Skeletal muscle satellite cell (primary cell): ENCODE measurements around the gene PLEKHN1.
"Not testable (repeated sequence)": the region's sequence is repeated elsewhere in the genome, so short reads cannot be mapped to it uniquely, and the experiment has no call there.

ENCODE experiments used
- H3K27me3 ChIP-seq: 2 replicates; pipeline ENCODE4 v1.7.0; 2013; ENCODE audit warnings: low read length; ENCODE audit not compliant: control insufficient read depth, insufficient read depth
- H3K36me3 ChIP-seq: 2 replicates; pipeline ENCODE4 v1.7.0; 2013; ENCODE audit warnings: mild to moderate bottlenecking, control low read depth, low read length; ENCODE audit not compliant: insufficient read depth
- H3K4me1 ChIP-seq: 2 replicates; pipeline ENCODE4 v1.7.0; 2013; ENCODE audit warnings: low read length; ENCODE audit not compliant: control insufficient read depth, insufficient read depth
- H3K4me2 ChIP-seq: 2 replicates; pipeline ENCODE4 v1.7.0; 2013; ENCODE audit warnings: mild to moderate bottlenecking, low read length
- H3K4me3 ChIP-seq: 2 replicates; pipeline ENCODE4 v1.7.0; 2013; ENCODE audit warnings: low read length
- H3K9ac ChIP-seq: 2 replicates; pipeline ENCODE4 v1.7.0; 2013; ENCODE audit warnings: mild to moderate bottlenecking, low read depth, low read length, moderate library complexity
- H3K9me3 ChIP-seq: replicated peaks from 2 replicates; pipeline ENCODE4 v1.7.0; 2013; ENCODE audit warnings: mild to moderate bottlenecking, control low read depth, low read length

PLEKHN1 gene

DNA sequence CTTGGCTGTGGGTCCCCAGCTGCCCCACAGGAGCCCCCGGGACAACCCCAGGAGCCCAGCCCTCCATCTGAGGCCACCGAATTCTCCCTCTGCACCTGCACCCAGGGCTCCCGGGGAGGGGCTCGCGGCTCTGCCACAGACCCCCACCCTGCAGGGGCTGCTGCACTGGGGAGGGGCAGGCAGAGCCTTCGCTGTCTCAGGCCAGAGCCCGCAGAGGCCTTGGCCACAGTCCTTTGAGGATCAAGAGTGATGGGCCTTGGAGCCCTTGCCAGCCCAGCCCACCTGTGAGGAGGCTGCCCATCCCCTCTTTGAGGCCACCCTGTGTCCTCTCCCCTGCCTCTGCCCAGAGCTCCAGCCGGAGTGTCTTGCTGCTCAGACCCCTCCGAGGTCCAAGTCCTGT lies 9.1 kb downstream of the PLEKHN1 start:
- no peak overlapping the region for H3K4me2 ChIP-seq
- H3K4me3 ChIP-seq, result no peak overlapping the region
- peaks cover 31% of the 10 kb centered on the region for H3K27me3 ChIP-seq
- peaks cover 7% of the 10 kb centered on the region for H3K4me1 ChIP-seq
- H3K36me3 ChIP-seq, result no peaks in the 10 kb centered on the region
- no peak overlapping the region for H3K9ac ChIP-seq
- H3K9me3 ChIP-seq, result no peaks in the 10 kb centered on the region

- Histone ChIP-seq H3K27me3 (peaks cover 35% of the 10 kb centered on the region), H3K9me3 (no peaks in the 10 kb centered on the region), H3K4me3 (no peak overlapping the region), H3K4me1 (peaks cover 7% of the 10 kb centered on the region), H3K4me2 (peak overlapping the region; percentile 69), H3K36me3 (no peaks in the 10 kb centered on the region), H3K9ac (no peak overlapping the region)
Measured at GRCh38 chr1:975896-976683, 9.8 kb downstream of the PLEKHN1 start.

DNA sequence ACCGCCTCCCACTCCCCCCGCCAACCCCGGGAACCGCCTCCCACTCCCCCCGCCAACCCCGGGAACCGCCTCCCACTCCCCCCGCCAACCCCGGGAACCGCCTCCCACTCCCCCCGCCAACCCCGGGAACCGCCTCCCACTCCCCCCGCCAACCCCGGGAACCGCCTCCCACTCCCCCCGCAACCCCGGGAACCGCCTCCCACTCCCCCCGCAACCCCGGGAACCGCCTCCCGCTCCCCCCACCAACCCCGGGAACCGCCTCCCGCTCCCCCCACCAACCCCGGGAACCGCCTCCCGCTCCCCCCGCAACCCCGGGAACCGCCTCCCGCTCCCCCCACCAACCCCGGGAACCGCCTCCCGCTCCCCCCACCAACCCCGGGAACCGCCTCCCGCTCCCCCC lies 10.5 kb downstream of the PLEKHN1 start:
- not testable (repeated sequence) for H3K4me2 ChIP-seq, H3K9ac ChIP-seq, H3K9me3 ChIP-seq, H3K36me3 ChIP-seq, H3K4me1 ChIP-seq, H3K4me3 ChIP-seq
- H3K27me3 ChIP-seq, result peaks cover 39% of the 10 kb centered on the region

DNA sequence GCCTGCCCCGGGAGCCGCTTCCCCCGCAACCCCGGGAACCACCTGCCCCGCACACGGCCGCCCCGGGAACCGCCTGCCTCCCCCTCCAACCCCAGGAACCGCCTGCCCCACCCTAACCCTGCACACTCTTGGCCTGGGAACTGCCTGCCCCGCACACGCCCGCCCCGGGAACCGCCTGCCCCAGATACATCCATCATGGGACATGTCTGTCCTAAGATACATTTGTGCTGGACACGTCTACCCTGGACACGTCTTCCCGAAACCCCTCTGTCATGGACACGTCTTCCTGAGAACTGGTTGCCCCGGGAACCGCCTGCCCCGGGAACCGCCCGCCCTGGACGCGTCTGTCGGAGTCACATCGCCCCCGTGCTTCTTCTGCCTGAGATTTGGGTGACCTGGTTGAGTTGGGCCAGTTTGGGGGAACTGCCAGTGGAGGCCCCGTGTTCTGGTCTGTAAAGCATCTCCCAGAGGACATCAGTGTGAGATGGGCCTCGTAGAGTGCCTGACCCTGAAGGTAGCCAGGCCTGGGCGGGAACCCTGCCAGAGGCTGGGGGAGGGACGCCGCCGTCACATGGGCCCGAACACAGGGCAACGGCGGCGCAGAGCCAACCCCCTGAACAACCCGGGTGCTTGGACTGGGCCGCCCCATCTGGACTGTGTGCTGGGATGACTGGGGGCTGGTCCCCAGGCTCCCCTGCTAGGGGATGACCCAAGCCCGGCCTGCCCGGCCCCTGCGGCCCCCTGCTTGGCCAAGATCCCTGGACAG lies 12.0 kb downstream of the PLEKHN1 start:
- Histone ChIP-seq H3K36me3 (no peaks in the 10 kb centered on the region), H3K27me3 (peaks cover 44% of the 10 kb centered on the region), H3K9ac (no peak overlapping the region), H3K4me2 (no peak overlapping the region), H3K4me3 (no peak overlapping the region), H3K4me1 (peaks cover 7% of the 10 kb centered on the region), H3K9me3 (no peaks in the 10 kb centered on the region)

GRCh38 chr1:978835-979743 lies 12.8 kb downstream of the PLEKHN1 start:
- no peaks in the 10 kb centered on the region for H3K9me3 ChIP-seq
- H3K4me1 ChIP-seq, result peaks cover 7% of the 10 kb centered on the region
- H3K9ac ChIP-seq, result no peak overlapping the region
- no peak overlapping the region for H3K4me3 ChIP-seq
- peaks cover 47% of the 10 kb centered on the region for H3K27me3 ChIP-seq
- H3K4me2 ChIP-seq, result no peak overlapping the region
- H3K36me3 ChIP-seq, result no peaks in the 10 kb centered on the region

DNA sequence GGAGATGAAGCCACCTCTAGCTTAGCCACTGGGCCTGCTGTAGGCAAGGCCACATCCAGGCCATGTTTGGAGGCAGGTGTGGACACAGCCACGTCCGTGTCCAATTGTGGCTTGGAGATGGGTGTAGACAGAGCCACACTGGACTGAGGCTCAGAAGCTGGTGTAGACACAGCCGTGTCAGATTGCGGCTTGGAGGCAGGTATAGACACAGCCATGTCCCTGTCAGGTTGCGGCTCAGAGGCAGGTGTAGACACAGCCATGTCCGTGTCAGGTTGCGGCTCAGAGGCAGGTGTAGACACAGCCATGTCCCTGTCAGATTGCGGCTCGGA lies 13.4 kb downstream of the PLEKHN1 start:
- Histone ChIP-seq H3K9me3 (no peaks in the 10 kb centered on the region), H3K27me3 (peaks cover 47% of the 10 kb centered on the region), H3K9ac (no peak overlapping the region), H3K4me1 (peaks cover 7% of the 10 kb centered on the region), H3K4me3 (no peak overlapping the region), H3K36me3 (no peaks in the 10 kb centered on the region), H3K4me2 (no peak overlapping the region)

GRCh38 chr1:980137-980571 lies 13.9 kb downstream of the PLEKHN1 start:
- Histone ChIP-seq H3K4me1 (peaks cover 7% of the 10 kb centered on the region), H3K4me3 (no peak overlapping the region), H3K27me3 (peaks cover 49% of the 10 kb centered on the region), H3K9ac (no peak overlapping the region), H3K36me3 (no peaks in the 10 kb centered on the region), H3K9me3 (no peaks in the 10 kb centered on the region), H3K4me2 (no peak overlapping the region)

GRCh38 chr1:980602-981395 lies 14.5 kb downstream of the PLEKHN1 start:
- H3K27me3 ChIP-seq, result peaks cover 51% of the 10 kb centered on the region
- H3K9ac ChIP-seq, result no peak overlapping the region
- H3K9me3 ChIP-seq, result no peaks in the 10 kb centered on the region
- no peaks in the 10 kb centered on the region for H3K36me3 ChIP-seq
- H3K4me2 ChIP-seq, result no peak overlapping the region
- no peak overlapping the region for H3K4me3 ChIP-seq
- peaks cover 6% of the 10 kb centered on the region for H3K4me1 ChIP-seq

- Histone ChIP-seq H3K4me3 (no peak overlapping the region), H3K9me3 (no peaks in the 10 kb centered on the region), H3K36me3 (no peaks in the 10 kb centered on the region), H3K9ac (no peak overlapping the region), H3K4me1 (no peaks in the 10 kb centered on the region), H3K27me3 (peaks cover 51% of the 10 kb centered on the region), H3K4me2 (no peak overlapping the region)
Measured at GRCh38 chr1:981491-981954, 15.2 kb downstream of the PLEKHN1 start.

DNA sequence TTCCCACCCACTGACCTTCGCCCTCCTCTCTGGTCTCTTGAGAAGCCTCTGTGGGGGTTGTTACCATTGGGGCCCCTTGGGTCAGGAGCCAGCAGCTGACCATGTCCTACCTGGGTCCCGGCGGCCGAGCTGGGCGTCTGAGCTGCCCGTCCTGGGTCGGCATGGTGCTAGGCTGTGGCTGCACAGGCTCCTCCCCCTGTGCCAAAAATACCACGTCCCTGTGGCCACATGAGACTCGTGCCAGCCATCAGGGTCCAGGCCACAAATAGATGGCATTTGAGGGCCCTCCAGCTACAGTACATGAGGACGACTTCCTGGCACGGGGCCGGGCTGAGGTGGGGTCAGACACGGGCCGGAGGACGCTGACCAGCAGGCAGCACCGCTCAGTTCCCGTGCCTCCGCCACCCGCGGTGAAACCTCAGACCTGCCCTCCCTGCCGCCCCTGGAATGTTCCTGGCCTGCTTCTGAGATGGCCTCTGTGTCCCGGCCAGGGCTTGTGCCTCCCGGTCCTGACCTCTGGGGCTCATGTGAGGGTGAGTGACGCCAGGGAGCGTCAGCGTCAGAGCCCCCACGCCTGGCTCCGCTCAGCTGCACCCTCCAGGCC lies 15.8 kb downstream of the PLEKHN1 start, which contains the start of gene PERM1:
PERM1 (minus strand) TSS at position 139 of the 604 bp plus-strand sequence. CDS start 1,064 bp downstream, outside the sequence.
- Histone ChIP-seq H3K4me3 (no peak within 1 kb of the TSS), H3K4me1 (no peaks in the 10 kb centered on the region), H3K9ac (no peak within 1 kb of the TSS), H3K9me3 (no peaks in the 10 kb centered on the region), H3K4me2 (no peak within 1 kb of the TSS), H3K27me3 (peaks cover 51% of the 10 kb centered on the region), H3K36me3 (no peaks in the 10 kb centered on the region)
